AG04449 (cell line): Measurements from ENCODE around the gene HSF2BP.
"Not testable (repeated sequence)": the region's sequence is repeated elsewhere in the genome, so short reads cannot be mapped to it uniquely, and the experiment has no call there.

ENCODE experiments used
- CTCF ChIA-PET: fragments of 350-600 bp; formaldehyde crosslinking; extraction: SDS; loops from one replicate; lab custom pipeline; 2021; ENCODE audit warnings: antibody characterized with exemption; lab: Yijun Ruan, JAX
- POLR2A ChIA-PET: fragments of 400-600, 350-600 bp; formaldehyde crosslinking; extraction: SDS; loops from one replicate; lab custom pipeline; 2020; ENCODE audit warnings: antibody characterized with exemption, inconsistent platforms; lab: Yijun Ruan, JAX
- DNase-seq: peaks from one replicate; pipeline ENCODE4 v3.0.0-alpha.2; 2010; ENCODE audit warnings: low read depth, low spot score
- H3K4me3 ChIP-seq: 2 replicates; pipeline ENCODE4 v1.5.1; 2011; ENCODE audit warnings: low read depth, mild to moderate bottlenecking, control low read depth, low read length
- TF ChIP-seq, protein P1 (sequence below): IDR thresholded peaks from one replicate; pipeline ENCODE4 v1.5.1; 2011; ENCODE audit warnings: mild to moderate bottlenecking, moderate library complexity, low read length, control low read depth, inconsistent platforms; ENCODE audit not compliant: insufficient read depth; ENCODE audit errors: missing control alignments

HSF2BP gene

DNA sequence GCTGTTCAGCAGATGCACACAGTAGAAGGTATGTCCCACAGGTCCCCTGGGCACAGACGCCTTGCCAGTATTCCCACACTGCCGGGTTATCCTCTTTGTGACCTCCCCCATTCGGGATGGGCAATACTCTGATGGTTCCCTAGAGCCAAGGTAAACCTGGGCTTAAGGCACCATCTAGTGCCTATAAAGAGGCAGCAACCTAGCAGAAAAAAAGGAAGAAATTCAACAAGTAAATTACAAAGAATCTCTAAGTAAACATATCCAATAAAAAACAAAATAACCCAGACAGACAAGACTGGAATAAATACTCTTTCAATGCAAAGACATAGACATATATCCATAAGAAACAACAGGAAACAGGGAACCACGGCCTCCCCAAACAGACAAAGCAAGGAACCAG, 39.4 kb downstream of the HSF2BP start:
- TF ChIP-seq, protein P1, sequence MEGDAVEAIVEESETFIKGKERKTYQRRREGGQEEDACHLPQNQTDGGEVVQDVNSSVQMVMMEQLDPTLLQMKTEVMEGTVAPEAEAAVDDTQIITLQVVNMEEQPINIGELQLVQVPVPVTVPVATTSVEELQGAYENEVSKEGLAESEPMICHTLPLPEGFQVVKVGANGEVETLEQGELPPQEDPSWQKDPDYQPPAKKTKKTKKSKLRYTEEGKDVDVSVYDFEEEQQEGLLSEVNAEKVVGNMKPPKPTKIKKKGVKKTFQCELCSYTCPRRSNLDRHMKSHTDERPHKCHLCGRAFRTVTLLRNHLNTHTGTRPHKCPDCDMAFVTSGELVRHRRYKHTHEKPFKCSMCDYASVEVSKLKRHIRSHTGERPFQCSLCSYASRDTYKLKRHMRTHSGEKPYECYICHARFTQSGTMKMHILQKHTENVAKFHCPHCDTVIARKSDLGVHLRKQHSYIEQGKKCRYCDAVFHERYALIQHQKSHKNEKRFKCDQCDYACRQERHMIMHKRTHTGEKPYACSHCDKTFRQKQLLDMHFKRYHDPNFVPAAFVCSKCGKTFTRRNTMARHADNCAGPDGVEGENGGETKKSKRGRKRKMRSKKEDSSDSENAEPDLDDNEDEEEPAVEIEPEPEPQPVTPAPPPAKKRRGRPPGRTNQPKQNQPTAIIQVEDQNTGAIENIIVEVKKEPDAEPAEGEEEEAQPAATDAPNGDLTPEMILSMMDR = no peak
- no peak overlapping the region for H3K4me3 ChIP-seq
- ChIA-PET POLR2A (no interaction called here), CTCF (interaction anchor here (2.7 to 8.0 kb wide), 2 partner anchors 8 to 26 kb away, joined by 13 to 54 read pairs; no protein-coding TSS in a partner anchor)
- DNase-seq = no peak

DNA sequence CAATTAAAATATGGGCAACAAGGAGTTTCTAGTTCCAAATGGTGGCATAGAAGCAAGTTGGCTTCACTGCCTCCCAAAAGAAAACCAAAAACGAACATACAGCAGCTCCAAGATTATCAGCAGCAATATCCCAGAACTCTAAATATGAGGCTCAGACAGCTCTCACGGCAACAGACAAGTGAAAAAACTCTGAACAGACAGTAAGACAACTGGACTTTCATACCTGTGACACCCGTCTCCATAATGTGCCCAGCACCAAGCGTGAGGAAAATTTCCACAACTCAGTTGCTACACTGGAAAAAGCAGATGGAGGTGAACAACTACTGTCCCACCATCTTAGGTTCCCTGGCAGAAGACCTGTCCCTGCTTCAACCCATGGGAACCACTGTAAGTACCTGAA, 39.9 kb downstream of the HSF2BP start:
- TF ChIP-seq, protein P1 = no peak
- ChIA-PET CTCF (interaction anchor here (2.7 kb wide), 1 partner anchor 26 kb away, joined by 13 read pairs; no protein-coding TSS in a partner anchor), POLR2A (no interaction called here)
- DNase-seq = no peak
- no peak overlapping the region for H3K4me3 ChIP-seq

DNA sequence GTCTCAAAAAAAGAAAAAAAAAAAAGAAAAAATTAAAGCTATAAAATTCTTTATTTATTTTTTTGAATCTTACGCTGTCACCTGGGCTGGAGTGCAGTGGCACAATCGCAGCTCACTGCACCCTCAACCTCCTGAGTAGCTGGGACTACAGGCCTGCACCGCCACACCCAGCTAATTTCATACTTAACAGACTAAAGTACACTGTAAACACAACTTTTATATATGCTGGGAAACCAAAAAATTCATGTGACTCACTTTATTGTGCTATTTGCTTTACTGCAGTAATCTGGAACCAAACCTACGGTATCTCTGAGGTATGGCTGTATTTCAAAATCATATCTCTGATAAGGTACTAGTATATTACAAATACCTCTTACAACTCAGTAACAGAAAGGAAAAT, 40.3 kb downstream of the HSF2BP start:
- no peak for DNase-seq
- ChIA-PET CTCF (interaction anchor here (0.9 to 2.7 kb wide), 2 partner anchors 25 to 27 kb away, joined by 3 to 13 read pairs; no protein-coding TSS in a partner anchor), POLR2A (no interaction called here)
- H3K4me3 ChIP-seq = no peak overlapping the region
- TF ChIP-seq, protein P1 = no peak

DNA sequence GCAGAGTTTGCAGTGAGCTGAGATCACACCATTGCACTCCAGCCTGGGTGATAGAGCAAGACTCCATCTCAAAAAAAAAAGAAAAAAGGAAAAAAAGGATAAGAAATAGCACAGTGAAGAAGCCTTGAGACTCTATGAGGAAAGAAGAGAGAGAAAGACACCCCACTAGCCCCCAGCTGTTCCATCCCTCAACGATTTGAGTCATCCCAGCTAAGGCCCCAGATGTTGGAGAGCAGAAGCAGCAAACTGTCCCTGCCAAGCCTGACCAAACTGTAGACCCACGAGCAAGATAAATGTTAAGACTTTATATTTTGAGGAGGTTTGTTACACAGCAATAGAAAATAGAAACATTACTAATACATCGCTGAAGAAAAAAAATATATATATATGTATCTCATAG, 42.4 kb downstream of the HSF2BP start:
- CTCF ChIA-PET, H3K4me3 ChIP-seq, DNase-seq, POLR2A ChIA-PET: not testable (repeated sequence)

DNA sequence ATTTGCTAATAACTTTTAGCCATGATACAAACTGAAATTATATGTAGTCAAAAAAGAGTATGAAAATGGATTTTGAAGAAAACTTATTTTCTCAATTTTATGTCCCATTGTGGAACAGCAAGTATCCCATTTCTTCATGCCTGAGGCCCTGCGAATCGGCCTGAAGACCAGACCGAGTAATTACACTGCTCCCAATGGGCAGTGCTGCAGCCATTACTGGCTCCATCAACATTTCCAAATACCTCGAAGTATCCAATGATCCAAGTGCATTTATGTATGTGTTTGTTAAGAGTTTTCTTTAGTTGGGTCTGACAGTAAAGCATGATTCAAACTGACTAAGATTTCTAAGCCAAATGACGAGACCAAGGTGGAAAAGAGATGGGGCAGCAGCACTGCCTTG, 44.4 kb downstream of the HSF2BP start:
- TF ChIP-seq, protein P1 = no peak
- DNase-seq = no peak
- CTCF ChIA-PET = interaction anchor here (1.7 kb wide), 1 partner anchor 13 kb away, joined by 6 read pairs; no protein-coding TSS in a partner anchor

DNA sequence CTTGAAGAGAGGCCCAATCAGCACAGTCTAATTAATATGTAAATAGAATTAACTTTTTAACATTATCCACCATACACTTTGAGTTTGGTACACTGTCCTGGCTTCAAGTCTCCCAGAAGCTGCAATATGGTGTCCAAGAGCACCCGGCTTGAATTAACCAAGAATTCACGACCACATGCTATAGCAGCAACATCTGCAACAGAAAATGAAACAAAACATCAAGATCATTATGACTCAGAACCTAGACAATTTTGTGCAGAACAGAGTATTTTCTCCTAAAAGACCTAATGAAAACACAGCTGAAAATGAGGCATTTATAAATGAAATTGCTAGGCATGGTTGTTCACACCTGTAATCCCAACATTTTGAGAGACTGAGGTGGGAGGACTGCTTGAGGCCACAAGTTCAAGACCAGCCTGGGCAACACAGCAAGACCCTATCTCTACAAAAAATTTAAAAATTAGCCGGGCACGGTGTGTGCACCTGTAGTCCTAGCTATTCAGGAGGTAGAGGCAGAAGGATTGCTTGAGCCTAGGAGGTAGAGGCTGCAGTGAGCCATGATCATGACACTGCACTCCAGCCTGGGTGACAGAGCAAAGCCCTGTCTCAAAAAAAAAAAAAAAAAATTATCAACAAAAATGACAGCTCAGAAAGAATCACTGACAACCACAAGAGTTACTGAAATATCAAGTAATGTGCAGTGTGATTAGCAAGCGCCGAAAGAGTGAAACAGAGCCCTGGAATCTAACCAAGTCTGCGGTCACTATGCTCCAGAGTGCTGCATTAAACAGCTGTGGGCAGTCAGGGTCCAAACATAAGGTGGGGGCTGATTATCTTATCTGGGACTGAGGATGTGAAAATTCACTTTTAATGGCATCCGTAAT, 45.3 kb downstream of the HSF2BP start:
- POLR2A ChIA-PET = interaction anchor here (0.8 to 0.9 kb wide), 3 partner anchors 11 to 441 kb away, joined by 3 to 4 read pairs (median 3); no protein-coding TSS in a partner anchor
- TF ChIP-seq, protein P1 = no peak
- DNase-seq = no peak
- CTCF ChIA-PET = interaction anchor here (0.7 to 4.9 kb wide), 4 partner anchors 10 to 281 kb away, joined by 3 to 54 read pairs (median 4); no protein-coding TSS in a partner anchor
- H3K4me3 ChIP-seq = no peak overlapping the region

More for the DNA sequence above, 44.4 kb downstream of the HSF2BP start:
- no peak overlapping the region for H3K4me3 ChIP-seq
- POLR2A ChIA-PET = no interaction called here
